Dendritic cell treated with granulocyte-macrophage colony-stimulating factor and Interleukin-4, amounts not matched to agents 40 ng/mL and 50 ng/mL, for 4 days (primary cell): Measurements from ENCODE around the gene LGALS14.

ENCODE experiments used
- H3K27ac Mint-ChIP-seq: one replicate; pipeline ENCODE4 v1.8.0; 2022; ENCODE audit warnings: mild to moderate bottlenecking, mixed read lengths
- H3K27me3 Mint-ChIP-seq: one replicate; pipeline ENCODE4 v1.8.0; 2022; ENCODE audit warnings: mild to moderate bottlenecking, mixed read lengths
- H3K36me3 Mint-ChIP-seq: one replicate; pipeline ENCODE4 v1.8.0; 2022; ENCODE audit warnings: low read depth, mixed read lengths
- H3K4me1 Mint-ChIP-seq: one replicate; pipeline ENCODE4 v1.8.0; 2022; ENCODE audit warnings: low read depth, mixed read lengths
- H3K4me3 Mint-ChIP-seq: one replicate; pipeline ENCODE4 v1.8.0; 2022; ENCODE audit warnings: mild to moderate bottlenecking, moderate library complexity, mixed read lengths
- H3K9me3 Mint-ChIP-seq: one replicate; pipeline ENCODE4 v1.8.0; 2022; ENCODE audit warnings: mixed read lengths
- intact Hi-C: fragments of 100-400 bp; cut with micrococcal nuclease; formaldehyde crosslinking; loops from one replicate; pipeline ENCODE4 v1.15.0; 2022

The LGALS14 gene

GRCh38 chr19:39740395-39740794, 36.1 kb downstream of the LGALS14 start:
- H3K27ac Mint-ChIP-seq, result no peak overlapping the region
- H3K27me3 Mint-ChIP-seq, result peaks cover 22% of the 10 kb centered on the region
- H3K36me3 Mint-ChIP-seq, result no peaks in the 10 kb centered on the region
- no peaks in the 10 kb centered on the region for H3K9me3 Mint-ChIP-seq
- intact Hi-C loops, result no loop called here
- peaks cover 1% of the 10 kb centered on the region for H3K4me1 Mint-ChIP-seq
- no peak overlapping the region for H3K4me3 Mint-ChIP-seq

- Mint-ChIP-seq H3K36me3 (no peaks in the 10 kb centered on the region), H3K27ac (no peak overlapping the region), H3K9me3 (no peaks in the 10 kb centered on the region), H3K27me3 (peaks cover 33% of the 10 kb centered on the region), H3K4me3 (no peak overlapping the region), H3K4me1 (peaks cover 11% of the 10 kb centered on the region)
- intact Hi-C loops, result no loop called here
Observed at GRCh38 chr19:39745643-39746042, 41.4 kb downstream of the LGALS14 start.

GRCh38 chr19:39746836-39747529, 42.7 kb downstream of the LGALS14 start:
- H3K4me1 Mint-ChIP-seq, result peaks cover 11% of the 10 kb centered on the region

GRCh38 chr19:39749981-39750380, 45.7 kb downstream of the LGALS14 start:
- no peaks in the 10 kb centered on the region for H3K36me3 Mint-ChIP-seq
- H3K4me3 Mint-ChIP-seq, result no peak overlapping the region
- H3K27me3 Mint-ChIP-seq, result peaks cover 28% of the 10 kb centered on the region
- H3K9me3 Mint-ChIP-seq, result no peaks in the 10 kb centered on the region
- H3K4me1 Mint-ChIP-seq, result peaks cover 11% of the 10 kb centered on the region
- H3K27ac Mint-ChIP-seq, result no peak overlapping the region
- intact Hi-C loops, result no loop called here

More at GRCh38 chr19:39746836-39747529, 42.7 kb downstream of the LGALS14 start:
- H3K36me3 Mint-ChIP-seq, result no peaks in the 10 kb centered on the region
- no peak overlapping the region for H3K4me3 Mint-ChIP-seq
- no peak overlapping the region for H3K27ac Mint-ChIP-seq
- intact Hi-C loops, result no loop called here
- H3K27me3 Mint-ChIP-seq, result peaks cover 28% of the 10 kb centered on the region
- H3K9me3 Mint-ChIP-seq, result no peaks in the 10 kb centered on the region

GRCh38 chr19:39752390-39752789, 48.1 kb downstream of the LGALS14 start:
- H3K9me3 Mint-ChIP-seq, result no peaks in the 10 kb centered on the region

GRCh38 chr19:39752795-39753194, 48.5 kb downstream of the LGALS14 start:
- Mint-ChIP-seq H3K9me3 (no peaks in the 10 kb centered on the region), H3K4me1 (no peaks in the 10 kb centered on the region), H3K27ac (no peak overlapping the region), H3K36me3 (no peaks in the 10 kb centered on the region), H3K27me3 (peaks cover 28% of the 10 kb centered on the region), H3K4me3 (no peak overlapping the region)
- intact Hi-C loops, result no loop called here

More at GRCh38 chr19:39752390-39752789, 48.1 kb downstream of the LGALS14 start:
- no peak overlapping the region for H3K4me3 Mint-ChIP-seq
- peaks cover 28% of the 10 kb centered on the region for H3K27me3 Mint-ChIP-seq
- H3K27ac Mint-ChIP-seq, result no peak overlapping the region
- no peaks in the 10 kb centered on the region for H3K36me3 Mint-ChIP-seq
- H3K4me1 Mint-ChIP-seq, result no peaks in the 10 kb centered on the region
- intact Hi-C loops, result no loop called here

- Mint-ChIP-seq H3K27me3 (peaks cover 28% of the 10 kb centered on the region), H3K4me1 (no peaks in the 10 kb centered on the region), H3K4me3 (no peak overlapping the region), H3K27ac (no peak overlapping the region), H3K9me3 (no peaks in the 10 kb centered on the region), H3K36me3 (no peaks in the 10 kb centered on the region)
- intact Hi-C loops, result no loop called here
Observed at GRCh38 chr19:39754544-39754943, 50.3 kb downstream of the LGALS14 start.

- H3K4me3 Mint-ChIP-seq, result no peak overlapping the region
- H3K9me3 Mint-ChIP-seq, result no peaks in the 10 kb centered on the region
- peaks cover 28% of the 10 kb centered on the region for H3K27me3 Mint-ChIP-seq
- no peaks in the 10 kb centered on the region for H3K36me3 Mint-ChIP-seq
- intact Hi-C loops, result no loop called here
- H3K4me1 Mint-ChIP-seq, result no peaks in the 10 kb centered on the region
- no peak overlapping the region for H3K27ac Mint-ChIP-seq
Observed at GRCh38 chr19:39754971-39755370, 50.7 kb downstream of the LGALS14 start.
